ENCODE data around the gene ATP6V0A1.
A peak's percentile ranks its signal among the peaks of the same experiment; 100 is the strongest.

GRCh38 chr17:42459801-42460281 lies 1.2 kb downstream of the ATP6V0A1 start:
- TF ChIP-seq, protein P1, sequence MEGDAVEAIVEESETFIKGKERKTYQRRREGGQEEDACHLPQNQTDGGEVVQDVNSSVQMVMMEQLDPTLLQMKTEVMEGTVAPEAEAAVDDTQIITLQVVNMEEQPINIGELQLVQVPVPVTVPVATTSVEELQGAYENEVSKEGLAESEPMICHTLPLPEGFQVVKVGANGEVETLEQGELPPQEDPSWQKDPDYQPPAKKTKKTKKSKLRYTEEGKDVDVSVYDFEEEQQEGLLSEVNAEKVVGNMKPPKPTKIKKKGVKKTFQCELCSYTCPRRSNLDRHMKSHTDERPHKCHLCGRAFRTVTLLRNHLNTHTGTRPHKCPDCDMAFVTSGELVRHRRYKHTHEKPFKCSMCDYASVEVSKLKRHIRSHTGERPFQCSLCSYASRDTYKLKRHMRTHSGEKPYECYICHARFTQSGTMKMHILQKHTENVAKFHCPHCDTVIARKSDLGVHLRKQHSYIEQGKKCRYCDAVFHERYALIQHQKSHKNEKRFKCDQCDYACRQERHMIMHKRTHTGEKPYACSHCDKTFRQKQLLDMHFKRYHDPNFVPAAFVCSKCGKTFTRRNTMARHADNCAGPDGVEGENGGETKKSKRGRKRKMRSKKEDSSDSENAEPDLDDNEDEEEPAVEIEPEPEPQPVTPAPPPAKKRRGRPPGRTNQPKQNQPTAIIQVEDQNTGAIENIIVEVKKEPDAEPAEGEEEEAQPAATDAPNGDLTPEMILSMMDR (IDR thresholded peaks at IDR 0.05), result no peak
- TF ChIP-seq POLR2AphosphoS5 (IDR thresholded peaks at IDR 0.05) (peak in 1 of 2 donors; percentile 35), EP300 (IDR thresholded peaks at IDR 0.05) (no peak), POLR2A (IDR thresholded peaks at IDR 0.05; ENCODE audit: low read depth) (no peak)
